SK-N-SH (cell line): Measurements from ENCODE around the gene ZMPSTE24. TPM values are rescaled to one million over a fixed set of nuclear protein-coding genes. Genes with fewer than 3 reads are reported as not detected.

Source experiments
- CTCF ChIA-PET: fragments of 300-600, 350-600 bp; formaldehyde crosslinking; extraction: SDS; loops from one replicate; lab custom pipeline; 2021; lab: Yijun Ruan, JAX
- POLR2A ChIA-PET: fragments of 350-600 bp; sonication (Branson Sonifier 250); formaldehyde crosslinking; extraction: SDS; loops from one replicate; lab custom pipeline; 2020; ENCODE audit warnings: antibody characterized with exemption, inconsistent platforms; lab: Yijun Ruan, JAX
- DNase-seq: peaks from one replicate; pipeline ENCODE4 v3.0.0; 2012
- H2AFZ ChIP-seq: fragments of 200-600 bp; sonication (generic); 2 replicates; pipeline ENCODE4 v1.8.1; 2016; ENCODE audit warnings: antibody characterized with exemption, mild to moderate bottlenecking, low read depth
- H3F3A ChIP-seq: fragments of 200-600 bp; sonication (generic); replicated peaks from 2 replicates; pipeline ENCODE3; 2016; ENCODE audit warnings: antibody characterized with exemption, mild to moderate bottlenecking; ENCODE audit not compliant: insufficient read depth
- H3K27ac ChIP-seq, 2 experiments: fragments of 200-500 bp in 1 of 2; fragments of 200-600 bp in 1 of 2; sonication (Bioruptor generic) in 1 of 2; sonication (generic), shearing (Covaris generic) in 1 of 2; 2 replicates each; pipeline versions ENCODE4 v1.5.1 to v1.6.1; 2014 to 2016; ENCODE audit warnings: low read depth in 2 of 2, inconsistent platforms in 1 of 2, low read length in 1 of 2, mild to moderate bottlenecking in 1 of 2, mixed read lengths in 1 of 2
- H3K27me3 ChIP-seq: fragments of 200-600 bp; sonication (generic), shearing (Covaris generic); 2 replicates; pipeline ENCODE4 v1.6.1; 2016; ENCODE audit warnings: mixed run types; ENCODE audit not compliant: insufficient read depth
- H3K36me3 ChIP-seq, 2 experiments: fragments of 200-500 bp in 1 of 2; fragments of 200-600 bp in 1 of 2; sonication (Bioruptor generic) in 1 of 2; sonication (generic) in 1 of 2; replicated peaks in 1 of 2; 2 replicates each; pipeline versions ENCODE3 to v1.5.1; 2014 to 2016; ENCODE audit warnings: low read length in 1 of 2, mild to moderate bottlenecking in 1 of 2; ENCODE audit not compliant: insufficient read depth in 2 of 2, control insufficient read depth in 1 of 2
- H3K4me1 ChIP-seq, 2 experiments: fragments of 200-500 bp in 1 of 2; fragments of 200-600 bp in 1 of 2; sonication (Bioruptor generic) in 1 of 2; sonication (generic), shearing (Covaris generic) in 1 of 2; 2 replicates each; pipeline versions ENCODE4 v1.5.1 to v1.6.1; 2014 to 2016; ENCODE audit warnings: low read depth in 1 of 2, low read length in 1 of 2, mixed run types in 1 of 2; ENCODE audit not compliant: insufficient read depth in 2 of 2, control insufficient read depth in 1 of 2
- H3K4me2 ChIP-seq: fragments of 200-600 bp; sonication (generic), shearing (Covaris generic); 2 replicates; pipeline ENCODE4 v1.6.1; 2017; ENCODE audit warnings: mixed run types
- H3K4me3 ChIP-seq, 2 experiments: fragments of 200-500 bp in 1 of 2; fragments of 200-600 bp in 1 of 2; sonication (Bioruptor generic) in 1 of 2; sonication (generic), shearing (Covaris generic) in 1 of 2; 2 replicates each; pipeline versions ENCODE4 v1.5.1 to v1.8.1; 2014 to 2016; ENCODE audit warnings: low read depth in 2 of 2, inconsistent platforms in 1 of 2, low read length in 1 of 2, mild to moderate bottlenecking in 1 of 2, mixed read lengths in 1 of 2, moderate library complexity in 1 of 2
- H3K79me2 ChIP-seq: fragments of 200-600 bp; sonication (generic); 2 replicates; pipeline ENCODE4 v1.8.1; 2017; ENCODE audit warnings: mild to moderate bottlenecking; ENCODE audit not compliant: insufficient read depth
- H3K9ac ChIP-seq: fragments of 200-600 bp; sonication (generic); 2 replicates; pipeline ENCODE4 v1.6.1; 2017; ENCODE audit warnings: mixed run types
- H3K9me2 ChIP-seq: fragments of 200-600 bp; sonication (generic); 2 replicates; pipeline ENCODE4 v1.6.1; 2017; ENCODE audit warnings: mixed run types
- H3K9me3 ChIP-seq: fragments of 200-600 bp; sonication (generic); 2 replicates; pipeline ENCODE4 v1.6.1; 2017; ENCODE audit warnings: mixed run types, mild to moderate bottlenecking, moderate library complexity
- H4K20me1 ChIP-seq: fragments of 200-600 bp; sonication (generic); 2 replicates; pipeline ENCODE4 v1.6.1; 2017; ENCODE audit warnings: mild to moderate bottlenecking, mixed run types; ENCODE audit not compliant: insufficient read depth
- EZH2phosphoT487 ChIP-seq: fragments of 200-600 bp; sonication (generic); IDR thresholded peaks from 2 replicates; pipeline ENCODE4 v1.6.1; 2017; ENCODE audit warnings: low read depth, mixed run types, mild to moderate bottlenecking, antibody characterized with exemption, moderate library complexity, borderline replicate concordance
- FOSL2 ChIP-seq: IDR thresholded peaks from 2 replicates; pipeline ENCODE4 v1.4.0; 2012; ENCODE audit warnings: low read depth, mild to moderate bottlenecking, moderate library complexity, borderline replicate concordance
- FOXJ3 ChIP-seq: sonication (generic); formaldehyde crosslinking; IDR thresholded peaks from 2 replicates; pipeline ENCODE4 v1.5.1; 2020; ENCODE audit warnings: mild to moderate bottlenecking, missing genetic modification reagents
- FOXM1 ChIP-seq: IDR thresholded peaks from 2 replicates; pipeline ENCODE4 v1.4.0; 2012; ENCODE audit warnings: low read depth, mild to moderate bottlenecking
- GABPA ChIP-seq: IDR thresholded peaks from 2 replicates; pipeline ENCODE4 v1.4.0; 2012; ENCODE audit warnings: low read depth, mild to moderate bottlenecking
- GATA2 ChIP-seq: sonication (generic); formaldehyde crosslinking; IDR thresholded peaks from 2 replicates; pipeline ENCODE4 v1.5.0; 2020; ENCODE audit warnings: mild to moderate bottlenecking, missing genetic modification reagents
- MEF2A ChIP-seq: IDR thresholded peaks from 2 replicates; pipeline ENCODE4 v1.4.0; 2012; ENCODE audit warnings: low read depth, borderline replicate concordance
- NFIC ChIP-seq: IDR thresholded peaks from 2 replicates; pipeline ENCODE4 v1.4.0; 2012; ENCODE audit warnings: borderline replicate concordance
- NRF1 ChIP-seq: IDR thresholded peaks from 2 replicates; pipeline ENCODE4 v1.6.1; 2012; ENCODE audit warnings: low read depth, mild to moderate bottlenecking, low read length
- PBX3 ChIP-seq: IDR thresholded peaks from 2 replicates; pipeline ENCODE4; 2012
- RFX5 ChIP-seq: IDR thresholded peaks from 2 replicates; pipeline ENCODE4 v1.6.1; 2012; ENCODE audit warnings: mild to moderate bottlenecking, improper control_type of control experiment, low read length
- SIN3A ChIP-seq: IDR thresholded peaks from 2 replicates; pipeline ENCODE4 v1.6.1; 2012; ENCODE audit warnings: low read depth, mild to moderate bottlenecking, low read length, moderate library complexity, borderline replicate concordance
- TCF12 ChIP-seq: IDR thresholded peaks from 2 replicates; pipeline ENCODE4 v1.4.0; 2012
- TEAD4 ChIP-seq: IDR thresholded peaks from 2 replicates; pipeline ENCODE4 v1.4.0; 2012; ENCODE audit warnings: mild to moderate bottlenecking, borderline replicate concordance; ENCODE audit not compliant: insufficient read depth
- ZBTB33 ChIP-seq: IDR thresholded peaks from 2 replicates; pipeline ENCODE4 v1.4.0; 2012; ENCODE audit warnings: low read depth, borderline replicate concordance
- WGBS: methylation state at CpG from one replicate; pipeline ENCODE4 v1.1.6; 2017; ENCODE audit warnings: low lambda C conversion rate; 5-methylcytosine and 5-hydroxymethylcytosine counted together
- polyA plus RNA-seq, 3 experiments: library from polyadenylated mRNA; depleted of rRNA; stranded (reverse); fragments of >200 nt; gene quantifications; 2 replicates each; pipeline ENCODE4 v1.2.3, GENCODE V29; 2012

Gene ZMPSTE24
- polyA plus RNA-seq, 1 of the 3 experiments (the other 2 are of a cell fraction): 13.7 TPM

GRCh38 chr1:40241362-40241761 lies 16.7 kb upstream of the ZMPSTE24 start:
- Histone ChIP-seq H3K36me3 (peaks cover 15 to 33% of the 10 kb centered on the region in 2 experiments), H3K9me2 (no peaks in the 10 kb centered on the region), H3K27me3 (no peaks in the 10 kb centered on the region), H3K4me2 (peak overlapping the region; percentile 65), H3K9me3 (no peaks in the 10 kb centered on the region), H3K4me1 (peaks cover 0 to 22% of the 10 kb centered on the region in 2 experiments; a peak in 3 of 4 replicates), H3K9ac (peak overlapping the region; percentile 6; the same call in 1 of the 2 replicates), H3F3A (peaks cover 40% of the 10 kb centered on the region), H4K20me1 (no peaks in the 10 kb centered on the region), H3K4me3 (no peak overlapping the region), H2AFZ (peak overlapping the region; percentile 4; the same call in 1 of the 2 replicates), H3K27ac (peak overlapping the region; percentile 54 to 93; a peak in 3 of 4 replicates), H3K79me2 (no peaks in the 10 kb centered on the region)
- ChIA-PET CTCF (interaction anchor here (1.0 to 3.0 kb wide), 3 partner anchors 15 to 97 kb away, joined by 4 to 7 read pairs (median 5); no protein-coding TSS in a partner anchor), POLR2A (no interaction called here)
- TF ChIP-seq EZH2phosphoT487 (no peak), GATA2 (no peak), PBX3 (no peak), FOSL2 (no peak), TEAD4 (no peak), GABPA (no peak), MEF2A (no peak), ZBTB33 (no peak), FOXM1 (no peak), RFX5 (no peak), SIN3A (no peak), FOXJ3 (CRISPR knock-in tag) (no peak), NFIC (no peak)
- 75% methylated on average over 1 of the region's 1 CpG for WGBS
- no peak for DNase-seq

GRCh38 chr1:40243351-40243750 lies 14.7 kb upstream of the ZMPSTE24 start:
- Histone ChIP-seq H2AFZ (no peak overlapping the region), H3K27ac (peak overlapping the region in 1 of 2 experiments; percentile 93; a peak in 2 of 4 replicates), H3K27me3 (no peaks in the 10 kb centered on the region), H3K9me2 (no peaks in the 10 kb centered on the region), H3K9ac (no peak overlapping the region), H3K4me3 (no peak overlapping the region), H3K4me1 (peaks cover 0 to 22% of the 10 kb centered on the region in 2 experiments; a peak in 3 of 4 replicates), H3K36me3 (peaks cover 0 to 13% of the 10 kb centered on the region in 2 experiments), H4K20me1 (no peaks in the 10 kb centered on the region), H3F3A (peaks cover 40% of the 10 kb centered on the region), H3K4me2 (no peak overlapping the region), H3K79me2 (no peaks in the 10 kb centered on the region), H3K9me3 (no peaks in the 10 kb centered on the region)
- 43% methylated on average over 2 of the region's 2 CpGs for WGBS
- ChIA-PET POLR2A (no interaction called here), CTCF (interaction anchor here (0.6 to 1.4 kb wide), 3 partner anchors 37 to 196 kb away, joined by 3 read pairs; no protein-coding TSS in a partner anchor)
- no peak for DNase-seq
- TF ChIP-seq NRF1 (no peak), TCF12 (no peak)
